ENCODE measurements around the gene TMEM72. TPM values are rescaled to one million over a fixed set of nuclear protein-coding genes. Genes with fewer than 3 reads are reported as not detected.

Gene TMEM72
- total RNA-seq, 1 experiment from 2014 or later, result not detected

DNA sequence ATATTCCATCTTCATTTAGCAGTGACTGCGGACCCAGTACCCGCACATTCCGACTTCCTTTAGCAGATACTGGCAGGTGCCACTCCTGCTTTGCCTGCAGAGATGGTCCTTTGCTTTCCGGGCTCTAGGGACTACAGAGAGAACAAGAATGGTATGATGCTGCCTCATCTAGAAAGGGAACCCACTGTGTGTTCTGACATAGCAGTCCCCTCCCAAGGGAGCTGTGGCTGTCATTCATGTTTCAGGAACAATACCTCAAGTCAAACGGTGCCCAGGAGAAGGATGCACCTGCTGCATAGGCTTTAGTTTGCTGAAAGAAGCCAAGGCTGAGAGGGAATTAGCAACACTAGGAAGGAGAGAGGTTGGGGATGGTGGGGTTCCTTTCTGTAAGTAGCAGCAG is 15.9 kb upstream of the TMEM72 start:
- intact Hi-C loops (cut with micrococcal nuclease; ENCODE audit: unreplicated experiment), result no loop called here
- DNase-seq, result no peak
- Histone ChIP-seq H3K4me1 (no peaks in the 10 kb centered on the region), H3K9me3 (peaks cover 10% of the 10 kb centered on the region; the same call in 1 of the 2 replicates), H3K36me3 (ENCODE audit: control insufficient read depth, insufficient read depth, low read length) (no peaks in the 10 kb centered on the region), H3K4me3 (ENCODE audit: low read depth, low read length) (no peak overlapping the region), H3K27me3 (replicated peaks; ENCODE audit: control insufficient read depth, insufficient read depth, low read length) (no peaks in the 10 kb centered on the region)
- Mint-ChIP-seq H3K36me3 (ENCODE audit: insufficient read depth, unreplicated experiment) (no peaks in the 10 kb centered on the region), H3K4me3 (ENCODE audit: unreplicated experiment) (no peak overlapping the region), H3K9me3 (ENCODE audit: unreplicated experiment) (no peaks in the 10 kb centered on the region), H3K27me3 (ENCODE audit: insufficient read depth, unreplicated experiment) (peaks cover 11% of the 10 kb centered on the region), H3K4me1 (ENCODE audit: low read depth, unreplicated experiment) (no peaks in the 10 kb centered on the region), H3K27ac (ENCODE audit: unreplicated experiment) (no peak overlapping the region)
- BruUV-seq (replicated peaks), result no TSS peak
- POLR2A ChIA-PET, result no interaction called here
- CTCF ChIA-PET, result interaction anchor here (1.2 kb wide), 1 partner anchor 30 kb away, joined by 3 read pairs; no protein-coding TSS in a partner anchor
- TF ChIP-seq, protein P1, sequence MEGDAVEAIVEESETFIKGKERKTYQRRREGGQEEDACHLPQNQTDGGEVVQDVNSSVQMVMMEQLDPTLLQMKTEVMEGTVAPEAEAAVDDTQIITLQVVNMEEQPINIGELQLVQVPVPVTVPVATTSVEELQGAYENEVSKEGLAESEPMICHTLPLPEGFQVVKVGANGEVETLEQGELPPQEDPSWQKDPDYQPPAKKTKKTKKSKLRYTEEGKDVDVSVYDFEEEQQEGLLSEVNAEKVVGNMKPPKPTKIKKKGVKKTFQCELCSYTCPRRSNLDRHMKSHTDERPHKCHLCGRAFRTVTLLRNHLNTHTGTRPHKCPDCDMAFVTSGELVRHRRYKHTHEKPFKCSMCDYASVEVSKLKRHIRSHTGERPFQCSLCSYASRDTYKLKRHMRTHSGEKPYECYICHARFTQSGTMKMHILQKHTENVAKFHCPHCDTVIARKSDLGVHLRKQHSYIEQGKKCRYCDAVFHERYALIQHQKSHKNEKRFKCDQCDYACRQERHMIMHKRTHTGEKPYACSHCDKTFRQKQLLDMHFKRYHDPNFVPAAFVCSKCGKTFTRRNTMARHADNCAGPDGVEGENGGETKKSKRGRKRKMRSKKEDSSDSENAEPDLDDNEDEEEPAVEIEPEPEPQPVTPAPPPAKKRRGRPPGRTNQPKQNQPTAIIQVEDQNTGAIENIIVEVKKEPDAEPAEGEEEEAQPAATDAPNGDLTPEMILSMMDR (IDR thresholded peaks at IDR 0.05; ENCODE audit: insufficient read depth in 1 of 2, low read depth in 1 of 2, low read length in 1 of 2, severe bottlenecking in 1 of 2, unreplicated experiment in 1 of 2), result no peak

DNA sequence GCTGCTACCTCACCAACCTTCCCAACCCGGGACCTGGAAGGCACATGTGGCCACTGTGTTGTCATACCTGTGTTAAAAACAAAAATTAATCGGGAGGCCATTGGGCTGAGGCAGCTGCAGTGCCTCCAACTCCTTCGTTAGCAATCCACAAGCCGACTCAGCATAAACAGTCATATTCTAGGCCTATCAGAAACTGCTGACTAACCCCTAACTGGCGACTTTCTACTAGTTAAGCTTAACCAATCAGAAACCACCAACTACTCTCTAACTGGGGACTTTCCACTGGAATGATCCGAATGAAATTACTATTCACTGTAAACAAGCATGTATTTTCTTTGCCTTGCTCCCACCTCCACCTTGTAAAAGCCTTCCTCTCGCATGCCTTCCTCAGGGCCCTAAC is 14.1 kb upstream of the TMEM72 start:
- ChIA-PET POLR2A (no interaction called here), CTCF (no interaction called here)
- TF ChIP-seq, protein P1 (IDR thresholded peaks at IDR 0.05; ENCODE audit: insufficient read depth in 1 of 2, low read depth in 1 of 2, low read length in 1 of 2, severe bottlenecking in 1 of 2, unreplicated experiment in 1 of 2), result no peak
- no peaks in the 10 kb centered on the region for H3K36me3 ChIP-seq (ENCODE audit: control insufficient read depth, insufficient read depth, low read length)
- Mint-ChIP-seq H3K4me3 (ENCODE audit: unreplicated experiment) (no peak overlapping the region), H3K27me3 (ENCODE audit: insufficient read depth, unreplicated experiment) (peaks cover 16% of the 10 kb centered on the region), H3K36me3 (ENCODE audit: insufficient read depth, unreplicated experiment) (no peaks in the 10 kb centered on the region), H3K9me3 (ENCODE audit: unreplicated experiment) (no peaks in the 10 kb centered on the region), H3K27ac (ENCODE audit: unreplicated experiment) (no peak overlapping the region), H3K4me1 (ENCODE audit: low read depth, unreplicated experiment) (no peaks in the 10 kb centered on the region)
- DNase-seq, result no peak
- H3K4me3 ChIP-seq (ENCODE audit: low read depth, low read length), result no peak overlapping the region
- no peaks in the 10 kb centered on the region for H3K27me3 ChIP-seq (replicated peaks; ENCODE audit: control insufficient read depth, insufficient read depth, low read length)
- no peaks in the 10 kb centered on the region for H3K4me1 ChIP-seq
- H3K9me3 ChIP-seq, result peaks cover 10% of the 10 kb centered on the region; the same call in 1 of the 2 replicates
- intact Hi-C loops (cut with micrococcal nuclease; ENCODE audit: unreplicated experiment), result no loop called here
- BruUV-seq (replicated peaks), result no TSS peak

DNA sequence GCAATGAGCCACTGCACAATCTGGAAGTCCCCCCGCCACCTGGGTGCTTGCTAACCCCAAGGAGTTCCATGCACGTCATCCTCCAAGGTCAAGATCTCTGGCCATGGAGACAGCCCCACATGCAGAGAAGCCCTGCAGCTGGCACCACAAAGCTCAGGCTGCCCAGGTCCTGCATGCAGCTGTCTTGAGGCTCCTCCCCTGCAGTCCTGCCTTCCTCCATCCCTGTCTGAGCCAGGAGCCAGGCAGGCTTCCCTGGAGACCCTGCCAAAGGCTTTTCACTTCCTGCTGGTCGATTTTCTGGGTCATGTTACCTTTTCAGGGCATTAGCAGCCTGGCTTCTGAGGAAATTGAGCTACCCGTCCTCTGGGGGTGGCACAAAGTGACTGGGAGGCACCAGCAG is 12.5 kb upstream of the TMEM72 start:
- no peaks in the 10 kb centered on the region for H3K36me3 Mint-ChIP-seq (ENCODE audit: insufficient read depth, unreplicated experiment)
- H3K4me3 Mint-ChIP-seq (ENCODE audit: unreplicated experiment), result no peak overlapping the region
- POLR2A ChIA-PET, result no interaction called here
- no peaks in the 10 kb centered on the region for H3K36me3 ChIP-seq (ENCODE audit: control insufficient read depth, insufficient read depth, low read length)
- TF ChIP-seq, protein P1 (IDR thresholded peaks at IDR 0.05; ENCODE audit: insufficient read depth in 1 of 2, low read depth in 1 of 2, low read length in 1 of 2, severe bottlenecking in 1 of 2, unreplicated experiment in 1 of 2), result no peak
- H3K27me3 Mint-ChIP-seq (ENCODE audit: insufficient read depth, unreplicated experiment), result peaks cover 10% of the 10 kb centered on the region
- H3K27me3 ChIP-seq (replicated peaks; ENCODE audit: control insufficient read depth, insufficient read depth, low read length), result no peaks in the 10 kb centered on the region
- H3K9me3 Mint-ChIP-seq (ENCODE audit: unreplicated experiment), result no peaks in the 10 kb centered on the region
- no TSS peak for BruUV-seq (replicated peaks)
- intact Hi-C loops (cut with micrococcal nuclease; ENCODE audit: unreplicated experiment), result no loop called here
- CTCF ChIA-PET, result no interaction called here
- no peak overlapping the region for H3K27ac Mint-ChIP-seq (ENCODE audit: unreplicated experiment)
- no peaks in the 10 kb centered on the region for H3K4me1 Mint-ChIP-seq (ENCODE audit: low read depth, unreplicated experiment)
- H3K9me3 ChIP-seq, result peaks cover 10% of the 10 kb centered on the region; the same call in 1 of the 2 replicates
- no peaks in the 10 kb centered on the region for H3K4me1 ChIP-seq
- DNase-seq, result no peak
- no peak overlapping the region for H3K4me3 ChIP-seq (ENCODE audit: low read depth, low read length)
